GM21528 (cell line): ENCODE data around the gene PTPN3.
"Not testable (repeated sequence)": the region's sequence is repeated elsewhere in the genome, so short reads cannot be mapped to it uniquely, and the experiment has no call there.

ENCODE experiments used
- ATAC-seq: cut with Tn5 transposase; IDR thresholded peaks from one replicate; pipeline ENCODE4 v1.9.1; 2021; ENCODE audit warnings: mild to moderate bottlenecking, moderate library complexity; ENCODE audit not compliant: unreplicated experiment, low FRiP score

The PTPN3 gene, protein sequence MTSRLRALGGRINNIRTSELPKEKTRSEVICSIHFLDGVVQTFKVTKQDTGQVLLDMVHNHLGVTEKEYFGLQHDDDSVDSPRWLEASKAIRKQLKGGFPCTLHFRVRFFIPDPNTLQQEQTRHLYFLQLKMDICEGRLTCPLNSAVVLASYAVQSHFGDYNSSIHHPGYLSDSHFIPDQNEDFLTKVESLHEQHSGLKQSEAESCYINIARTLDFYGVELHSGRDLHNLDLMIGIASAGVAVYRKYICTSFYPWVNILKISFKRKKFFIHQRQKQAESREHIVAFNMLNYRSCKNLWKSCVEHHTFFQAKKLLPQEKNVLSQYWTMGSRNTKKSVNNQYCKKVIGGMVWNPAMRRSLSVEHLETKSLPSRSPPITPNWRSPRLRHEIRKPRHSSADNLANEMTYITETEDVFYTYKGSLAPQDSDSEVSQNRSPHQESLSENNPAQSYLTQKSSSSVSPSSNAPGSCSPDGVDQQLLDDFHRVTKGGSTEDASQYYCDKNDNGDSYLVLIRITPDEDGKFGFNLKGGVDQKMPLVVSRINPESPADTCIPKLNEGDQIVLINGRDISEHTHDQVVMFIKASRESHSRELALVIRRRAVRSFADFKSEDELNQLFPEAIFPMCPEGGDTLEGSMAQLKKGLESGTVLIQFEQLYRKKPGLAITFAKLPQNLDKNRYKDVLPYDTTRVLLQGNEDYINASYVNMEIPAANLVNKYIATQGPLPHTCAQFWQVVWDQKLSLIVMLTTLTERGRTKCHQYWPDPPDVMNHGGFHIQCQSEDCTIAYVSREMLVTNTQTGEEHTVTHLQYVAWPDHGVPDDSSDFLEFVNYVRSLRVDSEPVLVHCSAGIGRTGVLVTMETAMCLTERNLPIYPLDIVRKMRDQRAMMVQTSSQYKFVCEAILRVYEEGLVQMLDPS

DNA sequence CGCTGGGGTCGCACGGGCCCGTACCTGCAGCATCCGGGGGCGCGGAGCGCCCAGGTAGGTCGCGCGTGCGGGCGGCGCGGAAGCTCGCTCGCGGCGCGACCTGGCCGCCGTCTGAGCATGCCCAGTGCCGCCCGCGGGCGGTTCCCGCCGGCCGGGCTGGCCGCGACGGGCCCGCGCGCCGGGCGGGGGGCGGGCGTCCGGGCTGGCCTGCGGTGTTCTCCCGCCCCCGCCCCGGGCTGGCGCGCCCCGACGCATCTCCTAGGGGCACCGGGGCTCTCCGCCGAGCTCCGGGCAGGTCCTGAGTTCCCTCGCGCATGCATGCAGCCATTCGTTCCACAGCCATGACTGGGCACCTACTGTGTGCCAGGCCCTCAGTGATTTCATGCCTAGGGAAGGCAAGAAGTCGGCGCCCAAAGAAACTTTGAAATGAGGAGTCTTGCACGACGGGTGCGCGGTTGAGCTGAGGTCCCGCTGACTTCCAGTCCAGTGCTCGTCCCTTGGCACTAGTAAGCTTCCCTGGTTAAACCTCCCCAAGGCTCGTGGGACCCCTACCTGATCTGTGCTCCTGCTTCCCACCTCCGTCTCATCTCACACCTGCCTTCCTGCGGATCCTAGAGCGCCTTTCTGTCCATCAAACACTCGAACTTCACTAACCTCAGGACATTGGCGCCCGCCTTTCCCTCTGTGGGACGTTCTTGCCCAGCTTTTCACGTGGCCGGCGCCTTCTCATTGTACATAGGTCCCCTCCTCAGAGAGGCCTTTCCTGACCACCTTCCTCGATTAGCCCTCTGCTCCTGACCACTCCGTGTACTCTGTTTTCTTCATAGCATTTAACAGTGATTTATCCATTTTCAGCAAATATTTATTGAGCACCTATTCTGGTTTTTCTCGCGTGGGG is at the start of gene PTPN3:
Gene PTPN3, minus strand, starts transcription at position 113 of the 898 bp plus-strand sequence. CDS start 34,873 bp downstream, outside the sequence.
- ATAC-seq: no peak

DNA sequence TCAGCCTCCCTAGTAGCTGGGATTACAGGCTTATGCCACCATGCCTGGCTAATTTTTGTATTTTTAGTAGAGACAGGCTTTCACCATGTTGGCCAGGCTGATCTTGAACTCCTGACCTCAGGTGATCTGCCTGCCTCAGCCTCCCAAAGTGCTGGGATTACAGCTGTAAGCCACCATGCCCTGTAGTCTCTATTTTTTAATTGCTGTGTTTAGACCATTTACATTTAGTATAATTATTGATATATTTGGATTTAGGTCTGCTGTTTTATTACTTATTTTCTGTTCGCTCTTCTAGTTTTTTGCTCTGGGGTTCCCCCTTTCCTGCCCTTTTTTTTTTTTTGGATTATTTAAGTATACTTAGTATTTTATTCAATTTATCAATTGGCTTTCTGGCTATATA is 46.8 kb upstream of the PTPN3 start:
- ATAC-seq: not testable (repeated sequence)

GRCh38 chr9:109542922-109543321 is 44.8 kb upstream of the PTPN3 start:
- ATAC-seq: no peak

- ATAC-seq: no peak
Observed at GRCh38 chr9:109538346-109538745, 40.2 kb upstream of the PTPN3 start.

DNA sequence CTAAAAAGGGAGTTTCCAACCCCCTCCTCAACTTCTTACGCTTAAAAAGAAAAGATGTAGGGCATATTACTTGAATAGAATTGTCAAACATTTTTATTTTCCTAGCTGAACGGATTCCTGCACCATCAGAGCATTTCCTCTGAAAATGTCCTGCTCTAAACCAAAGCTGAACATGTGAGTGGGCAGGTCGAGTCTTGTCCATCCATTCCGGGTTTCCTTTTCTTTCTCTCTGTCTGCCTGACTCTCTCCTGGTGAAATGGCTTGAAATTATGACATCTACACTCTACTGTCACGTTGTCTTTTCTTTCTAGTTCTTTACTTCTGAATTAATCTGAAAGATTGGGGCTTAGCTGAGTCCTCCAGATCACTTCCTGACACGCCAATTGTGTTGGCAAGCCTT is 39.2 kb upstream of the PTPN3 start:
- ATAC-seq: no peak

GRCh38 chr9:109536859-109537258 is 38.8 kb upstream of the PTPN3 start:
- ATAC-seq: no peak

- no peak for ATAC-seq
Observed at GRCh38 chr9:109535365-109535764, 37.3 kb upstream of the PTPN3 start.

DNA sequence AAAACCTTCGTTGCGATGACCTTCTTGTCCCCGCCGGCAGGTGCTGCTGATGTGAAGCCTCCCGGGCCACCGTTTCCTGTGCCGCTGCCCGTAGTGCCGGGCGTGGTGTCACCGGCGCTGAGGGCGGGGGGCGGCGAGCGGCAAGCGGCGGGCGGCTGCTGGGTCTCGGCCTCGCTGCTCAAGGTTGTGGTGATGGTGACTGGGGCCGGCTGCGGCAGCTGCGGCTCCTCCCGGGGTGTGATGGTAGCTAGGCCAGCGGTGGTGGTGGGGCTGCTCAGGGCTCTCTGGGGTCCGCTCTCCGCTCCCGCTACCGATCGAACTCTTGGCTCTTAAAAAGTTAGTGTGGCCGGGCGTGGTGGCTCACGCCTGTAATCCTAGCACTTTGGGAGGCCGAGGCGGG is 36.0 kb upstream of the PTPN3 start:
- ATAC-seq: no peak

DNA sequence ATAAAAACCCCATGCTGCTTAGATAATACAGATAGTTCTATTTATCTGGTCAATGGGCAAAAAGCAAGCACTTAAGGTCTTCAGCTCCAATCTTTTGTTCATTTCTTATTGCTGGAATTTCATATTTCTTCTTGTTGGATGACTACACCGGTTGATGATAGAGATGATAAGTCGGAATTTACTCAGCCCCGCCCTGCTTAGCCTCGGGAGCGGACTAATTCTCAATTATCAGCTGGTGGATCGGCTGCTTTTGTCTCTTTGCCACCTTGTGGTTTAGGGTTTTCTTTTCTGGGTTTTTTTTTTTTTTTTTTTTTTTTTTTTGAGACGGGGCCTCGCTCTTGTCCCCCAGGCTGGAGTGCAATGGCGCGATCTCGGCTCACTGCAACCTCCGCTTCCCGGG is 34.5 kb upstream of the PTPN3 start:
- ATAC-seq: not testable (repeated sequence)

- no peak for ATAC-seq
Observed at GRCh38 chr9:109522106-109522505, 24.0 kb upstream of the PTPN3 start.

GRCh38 chr9:109520475-109521132 is 22.5 kb upstream of the PTPN3 start:
- peak; percentile 89 for ATAC-seq

- ATAC-seq: no peak
Observed at GRCh38 chr9:109519366-109519765, 21.3 kb upstream of the PTPN3 start.

- no peak for ATAC-seq
Observed at GRCh38 chr9:109518621-109519335, 20.7 kb upstream of the PTPN3 start.

GRCh38 chr9:109517901-109518377 is 19.8 kb upstream of the PTPN3 start:
- no peak for ATAC-seq

DNA sequence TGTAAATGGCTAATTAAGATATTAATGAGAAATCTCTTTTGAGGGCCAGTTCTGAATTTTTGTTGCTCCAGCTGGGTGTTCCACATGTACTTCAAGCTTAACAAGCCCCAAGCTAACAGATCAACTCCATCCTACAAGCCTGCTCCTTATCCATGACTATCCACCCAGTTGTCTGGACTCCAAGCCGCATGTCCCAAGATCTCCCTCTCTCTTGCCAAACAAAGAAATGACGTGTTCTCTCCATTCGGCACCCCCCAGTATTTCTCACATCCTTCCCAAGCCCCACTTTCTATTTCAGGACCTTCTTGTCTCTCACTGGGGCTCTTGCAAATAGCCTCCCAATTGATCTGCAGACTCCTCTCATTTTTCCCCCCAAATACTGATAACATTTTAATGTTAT is 15.8 kb upstream of the PTPN3 start:
- ATAC-seq: no peak

- no peak for ATAC-seq
Observed at GRCh38 chr9:109512170-109512756, 14.2 kb upstream of the PTPN3 start.

- no peak for ATAC-seq
Observed at GRCh38 chr9:109510506-109510905, 12.4 kb upstream of the PTPN3 start.

DNA sequence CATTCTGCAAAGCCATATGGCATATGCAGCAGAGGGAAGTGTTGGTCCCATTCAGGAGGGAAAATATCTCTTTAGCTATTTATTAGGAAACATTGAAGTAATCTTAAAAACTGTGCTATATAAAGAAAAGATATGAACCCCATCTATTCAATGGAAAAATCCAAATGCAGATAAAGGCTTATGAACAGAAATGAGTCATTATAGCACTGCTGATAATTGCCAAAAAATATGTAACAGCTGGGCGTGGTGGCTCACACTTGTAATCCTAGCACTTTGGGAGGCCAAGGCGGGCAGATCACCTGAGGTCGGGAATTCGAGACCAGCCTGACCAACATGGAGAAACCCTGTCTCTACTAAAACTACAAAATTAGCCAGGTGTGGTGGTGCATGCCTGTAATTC is 11.9 kb upstream of the PTPN3 start:
- ATAC-seq: not testable (repeated sequence)

DNA sequence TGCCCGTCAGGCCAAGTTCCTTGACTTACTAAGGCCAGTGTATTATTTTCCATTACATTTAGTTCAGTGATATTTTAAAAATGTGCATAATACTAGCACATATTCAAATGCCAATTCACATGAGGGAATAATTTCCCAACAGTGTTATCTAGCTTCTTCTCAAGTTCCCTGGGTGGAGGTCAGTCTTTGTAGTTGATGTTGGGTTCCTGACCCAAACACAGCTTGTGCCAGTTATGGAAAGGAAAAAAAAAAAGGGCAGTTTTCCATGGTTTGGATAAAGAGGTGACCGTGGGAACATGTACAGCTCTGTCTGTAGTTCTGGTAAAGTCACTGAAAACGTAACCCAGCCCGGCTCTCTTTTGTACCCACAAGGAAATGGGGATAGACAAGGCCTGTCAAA is 11.5 kb upstream of the PTPN3 start:
- no peak for ATAC-seq
